GM12875 (cell line): ENCODE data around the gene PRPS1L1.

ENCODE experiments used
- H3K4me3 ChIP-seq: one replicate; pipeline ENCODE4 v1.5.1; 2011; ENCODE audit warnings: low read depth, low read length, control low read depth
- CTCF ChIP-seq: IDR thresholded peaks from 2 replicates; pipeline ENCODE4 v1.5.1; 2011; ENCODE audit warnings: low read depth, mild to moderate bottlenecking, control low read depth, inconsistent platforms, low read length, moderate library complexity, borderline replicate concordance; ENCODE audit not compliant: insufficient read depth

Gene PRPS1L1

GRCh38 chr7:18037609-18038008 is 10.0 kb upstream of the PRPS1L1 start:
- no peak for TF ChIP-seq CTCF
- H3K4me3 ChIP-seq, result no peak overlapping the region

- TF ChIP-seq CTCF, result no peak
Observed at GRCh38 chr7:18036783-18037182, 9.1 kb upstream of the PRPS1L1 start.

GRCh38 chr7:18030758-18031157 is 3.1 kb upstream of the PRPS1L1 start:
- TF ChIP-seq CTCF, result no peak
- no peak overlapping the region for H3K4me3 ChIP-seq

More at GRCh38 chr7:18036783-18037182, 9.1 kb upstream of the PRPS1L1 start:
- no peak overlapping the region for H3K4me3 ChIP-seq

- H3K4me3 ChIP-seq, result no peak overlapping the region
Observed at GRCh38 chr7:18020138-18020715, 7.4 kb downstream of the PRPS1L1 start.

GRCh38 chr7:18019555-18019954 is 8.1 kb downstream of the PRPS1L1 start:
- no peak for TF ChIP-seq CTCF
- no peak overlapping the region for H3K4me3 ChIP-seq

More at GRCh38 chr7:18020138-18020715, 7.4 kb downstream of the PRPS1L1 start:
- no peak for TF ChIP-seq CTCF

- TF ChIP-seq CTCF, result no peak
- H3K4me3 ChIP-seq, result no peak overlapping the region
Observed at GRCh38 chr7:18018296-18019215, 9.1 kb downstream of the PRPS1L1 start.
